HG03139 (cell line): ENCODE results near the gene ABCB6.

ENCODE experiments used
- ATAC-seq: cut with Tn5 transposase; IDR thresholded peaks from one replicate; pipeline ENCODE4 v1.9.1; 2021; ENCODE audit not compliant: unreplicated experiment

Gene ABCB6

GRCh38 chr2:219245899-219246230 is 27.1 kb upstream of the ABCB6 start:
- ATAC-seq = no peak

GRCh38 chr2:219245148-219245898 is 26.6 kb upstream of the ABCB6 start, which contains the start of the genes GLB1L and STK16:
GLB1L (minus strand) TSS chr2:219245444; CDS start chr2:219243573, 1,871 bp downstream.
STK16 (plus strand) TSS chr2:219245479; CDS start chr2:219246000, 521 bp downstream.
- peak; percentile 54 for ATAC-seq

- ATAC-seq = no peak
Observed at GRCh38 chr2:219244789-219245147, 26.0 kb upstream of the ABCB6 start.

- ATAC-seq = no peak
Observed at GRCh38 chr2:219243291-219243761, 24.6 kb upstream of the ABCB6 start.

GRCh38 chr2:219234331-219234730 is 15.6 kb upstream of the ABCB6 start:
- ATAC-seq = no peak

GRCh38 chr2:219230059-219230540 is 11.3 kb upstream of the ABCB6 start:
- ATAC-seq = no peak

GRCh38 chr2:219229305-219230058 is 10.7 kb upstream of the ABCB6 start, which contains the start of the genes ANKZF1 and ATG9A:
ANKZF1 (plus strand) TSS chr2:219229806; CDS start chr2:219230258, 452 bp downstream.
ATG9A (minus strand) TSS chr2:219229636; CDS start chr2:219228024, 1,612 bp downstream.
- peak; percentile 96 for ATAC-seq

GRCh38 chr2:219228911-219229304 is 10.2 kb upstream of the ABCB6 start:
- peak; percentile 8 for ATAC-seq

- no peak for ATAC-seq
Observed at GRCh38 chr2:219228041-219228910, 9.5 kb upstream of the ABCB6 start.

- ATAC-seq = no peak
Observed at GRCh38 chr2:219225350-219225749, 6.6 kb upstream of the ABCB6 start.

GRCh38 chr2:219223831-219224610 is 5.3 kb upstream of the ABCB6 start:
- ATAC-seq = no peak

GRCh38 chr2:219221957-219222518 is 3.3 kb upstream of the ABCB6 start:
- ATAC-seq = no peak

- ATAC-seq = no peak
Observed at GRCh38 chr2:219220652-219221402, 2.1 kb upstream of the ABCB6 start.

GRCh38 chr2:219219784-219220532 is 1.2 kb upstream of the ABCB6 start:
- no peak for ATAC-seq

GRCh38 chr2:219218217-219218731 is 484 bp downstream of the ABCB6 start:
- peak; percentile 16 for ATAC-seq

GRCh38 chr2:219216535-219216915 is 2.2 kb downstream of the ABCB6 start:
- no peak for ATAC-seq

- ATAC-seq = no peak
Observed at GRCh38 chr2:219215871-219216534, 2.8 kb downstream of the ABCB6 start.

GRCh38 chr2:219214786-219215185 is 4.0 kb downstream of the ABCB6 start:
- ATAC-seq = no peak
